Spinal cord (tissue), 10 donors: ENCODE results near the gene CELF4. TPM values are rescaled to one million over a fixed set of nuclear protein-coding genes. Genes with fewer than 3 reads are reported as not detected.

Source experiments
- DNase-seq, 6 donors: peaks; one replicate each; pipeline versions ENCODE4 v3.0.0 to v3.0.0-alpha.2; 2013 to 2015; ENCODE audit warnings: low spot score in 6 of 6, low read depth in 4 of 6
- H3K27ac ChIP-seq: one replicate; pipeline ENCODE4 v1.5.1; 2013; ENCODE audit warnings: low read depth, low read length, control low read depth
- H3K27me3 ChIP-seq: one replicate; pipeline ENCODE4 v1.6.1; 2013; ENCODE audit warnings: low read length; ENCODE audit not compliant: control insufficient read depth, insufficient read depth
- H3K36me3 ChIP-seq: one replicate; pipeline ENCODE4 v1.6.1; 2013; ENCODE audit warnings: low read length; ENCODE audit not compliant: control insufficient read depth, insufficient read depth
- H3K4me1 ChIP-seq: one replicate; pipeline ENCODE4 v1.6.1; 2013; ENCODE audit warnings: low read length; ENCODE audit not compliant: control insufficient read depth, insufficient read depth
- H3K4me3 ChIP-seq: one replicate; pipeline ENCODE4 v1.5.1; 2013; ENCODE audit warnings: low read depth, low read length, control low read depth
- H3K9me3 ChIP-seq: one replicate; pipeline ENCODE4 v1.6.1; 2013; ENCODE audit warnings: low read length; ENCODE audit not compliant: control insufficient read depth, insufficient read depth
- WGBS: methylation state at CpG from one replicate; pipeline ENCODE4 v1.1.5; 2013; ENCODE audit warnings: missing lambda C conversion rate; ENCODE audit not compliant: insufficient coverage; 5-methylcytosine and 5-hydroxymethylcytosine counted together
- polyA plus RNA-seq, 2 donors: library from polyadenylated mRNA; unstranded; fragments of 120-200 nt; gene quantifications; one replicate each; pipeline ENCODE4 v1.2.1, GENCODE V29; 2013; ENCODE audit not compliant: insufficient read length in 2 of 2
- total RNA-seq, 2 donors: library from RNA; depleted of rRNA in 1 of 2; stranded (reverse); fragments of 120-200 nt in 1 of 2; fragments of >200 nt in 1 of 2; gene quantifications; one replicate each; pipeline versions ENCODE4 v1.2.3 to v1.2.4, GENCODE V29; 2013 to 2014
- donor health status: healthy.

The CELF4 gene
- total and polyA plus RNA-seq, 4 donors, result 26.6 to 139 (median 89.9) TPM

GRCh38 chr18:37320317-37320716, 245.3 kb downstream of the CELF4 start:
- Histone ChIP-seq H3K4me1 (peaks cover 26% of the 10 kb centered on the region), H3K36me3 (peaks cover 17% of the 10 kb centered on the region), H3K9me3 (no peaks in the 10 kb centered on the region), H3K4me3 (no peak overlapping the region), H3K27me3 (no peaks in the 10 kb centered on the region), H3K27ac (no peak overlapping the region)
- no peak for DNase-seq
- 76% methylated on average over 7 of the region's 10 CpGs for WGBS

- H3K27me3 ChIP-seq, result no peaks in the 10 kb centered on the region
Observed at GRCh38 chr18:37318360-37319355, 246.9 kb downstream of the CELF4 start.

GRCh38 chr18:37317486-37317885, 248.1 kb downstream of the CELF4 start:
- H3K9me3 ChIP-seq, result no peaks in the 10 kb centered on the region
- H3K36me3 ChIP-seq, result peaks cover 21% of the 10 kb centered on the region
- H3K27ac ChIP-seq, result no peak overlapping the region
- H3K4me1 ChIP-seq, result peaks cover 39% of the 10 kb centered on the region
- H3K27me3 ChIP-seq, result no peaks in the 10 kb centered on the region
- no peak for DNase-seq
- 100% methylated on average over 1 of the region's 2 CpGs for WGBS
- H3K4me3 ChIP-seq, result no peak overlapping the region

More at GRCh38 chr18:37318360-37319355, 246.9 kb downstream of the CELF4 start:
- no peak overlapping the region for H3K4me3 ChIP-seq
- H3K9me3 ChIP-seq, result no peaks in the 10 kb centered on the region
- WGBS, result 72% methylated on average over 9 of the region's 16 CpGs
- H3K27ac ChIP-seq, result no peak overlapping the region
- peaks cover 41% of the 10 kb centered on the region for H3K4me1 ChIP-seq
- H3K36me3 ChIP-seq, result peaks cover 21% of the 10 kb centered on the region
- DNase-seq, result no peak

GRCh38 chr18:37316468-37316867, 249.1 kb downstream of the CELF4 start:
- Histone ChIP-seq H3K4me1 (peaks cover 29% of the 10 kb centered on the region), H3K9me3 (no peaks in the 10 kb centered on the region), H3K4me3 (no peak overlapping the region), H3K27me3 (no peaks in the 10 kb centered on the region), H3K27ac (no peak overlapping the region), H3K36me3 (peaks cover 21% of the 10 kb centered on the region)
- DNase-seq, result no peak
- 100% methylated on average over 1 of the region's 1 CpG for WGBS

GRCh38 chr18:37315935-37316334, 249.7 kb downstream of the CELF4 start:
- Histone ChIP-seq H3K4me3 (no peak overlapping the region), H3K9me3 (no peaks in the 10 kb centered on the region), H3K36me3 (peaks cover 21% of the 10 kb centered on the region), H3K27me3 (no peaks in the 10 kb centered on the region), H3K27ac (no peak overlapping the region), H3K4me1 (peaks cover 33% of the 10 kb centered on the region)
- DNase-seq, result no peak
- 100% methylated on average over 1 of the region's 1 CpG for WGBS

GRCh38 chr18:37314534-37314933, 251.1 kb downstream of the CELF4 start:
- Histone ChIP-seq H3K4me1 (peaks cover 38% of the 10 kb centered on the region), H3K27ac (no peak overlapping the region), H3K9me3 (no peaks in the 10 kb centered on the region), H3K27me3 (no peaks in the 10 kb centered on the region), H3K4me3 (no peak overlapping the region), H3K36me3 (peaks cover 17% of the 10 kb centered on the region)
- no peak for DNase-seq
- WGBS, result 74% methylated on average over 5 of the region's 5 CpGs

- no peak overlapping the region for H3K27ac ChIP-seq
- H3K9me3 ChIP-seq, result no peaks in the 10 kb centered on the region
- WGBS, result 48% methylated on average over 9 of the region's 10 CpGs
- peak in 1 of 6 donors; percentile 81 for DNase-seq
- H3K27me3 ChIP-seq, result no peaks in the 10 kb centered on the region
- H3K4me3 ChIP-seq, result no peak overlapping the region
- H3K36me3 ChIP-seq, result peaks cover 10% of the 10 kb centered on the region
- H3K4me1 ChIP-seq, result peaks cover 38% of the 10 kb centered on the region
Observed at GRCh38 chr18:37313624-37314023, 252.0 kb downstream of the CELF4 start.

- 100% methylated on average over 1 of the region's 3 CpGs for WGBS
- peaks cover 57% of the 10 kb centered on the region for H3K4me1 ChIP-seq
- H3K36me3 ChIP-seq, result peaks cover 4% of the 10 kb centered on the region
- H3K4me3 ChIP-seq, result no peak overlapping the region
- no peak overlapping the region for H3K27ac ChIP-seq
- no peak for DNase-seq
- H3K9me3 ChIP-seq, result no peaks in the 10 kb centered on the region
- H3K27me3 ChIP-seq, result no peaks in the 10 kb centered on the region
Observed at GRCh38 chr18:37309861-37310260, 255.7 kb downstream of the CELF4 start.

GRCh38 chr18:37309059-37309458, 256.5 kb downstream of the CELF4 start:
- no peaks in the 10 kb centered on the region for H3K27me3 ChIP-seq
- no peak overlapping the region for H3K27ac ChIP-seq
- H3K4me1 ChIP-seq, result peaks cover 57% of the 10 kb centered on the region
- H3K4me3 ChIP-seq, result no peak overlapping the region
- WGBS, result 20% methylated on average over 1 of the region's 1 CpG
- H3K36me3 ChIP-seq, result no peaks in the 10 kb centered on the region
- H3K9me3 ChIP-seq, result no peaks in the 10 kb centered on the region
- DNase-seq, result no peak

- peaks cover 65% of the 10 kb centered on the region for H3K4me1 ChIP-seq
- no peak overlapping the region for H3K27ac ChIP-seq
- no peak overlapping the region for H3K4me3 ChIP-seq
- H3K9me3 ChIP-seq, result no peaks in the 10 kb centered on the region
- H3K36me3 ChIP-seq, result no peaks in the 10 kb centered on the region
- peak in 2 of 6 donors; percentile 67 to 84 for DNase-seq
- no peaks in the 10 kb centered on the region for H3K27me3 ChIP-seq
- 24% methylated on average over 2 of the region's 8 CpGs for WGBS
Observed at GRCh38 chr18:37307181-37307580, 258.4 kb downstream of the CELF4 start.
